GM13976 (cell line): ENCODE measurements around the gene FAM234B.

Experiments used
- DNase-seq: peaks from one replicate; pipeline ENCODE4 v3.0.0; 2012; ENCODE audit warnings: low spot score
- CTCF ChIP-seq: IDR thresholded peaks from 2 replicates; pipeline ENCODE4 v1.5.1; 2012; ENCODE audit warnings: borderline replicate concordance, mild to moderate bottlenecking; ENCODE audit not compliant: insufficient read depth; ENCODE audit errors: extremely low read depth, missing control alignments, control extremely low read depth
- in situ Hi-C: fragments of 300-500 bp; cut with MboI; formaldehyde crosslinking; loops from one replicate; pipeline ENCODE4 v1.12.0; 2022; ENCODE audit warnings: low sequenced_read_pairs, mixed read lengths, inconsistent platforms; ENCODE audit not compliant: unreplicated experiment

FAM234B gene

GRCh38 chr12:13038491-13039161 is 5.6 kb upstream of the FAM234B start:
- TF ChIP-seq CTCF, result no peak
- DNase-seq, result no peak
- in situ Hi-C loops, result no loop called here

GRCh38 chr12:13039328-13039956 is 4.7 kb upstream of the FAM234B start:
- DNase-seq, result no peak

GRCh38 chr12:13041224-13041623 is 3.0 kb upstream of the FAM234B start:
- TF ChIP-seq CTCF, result no peak
- no peak for DNase-seq
- in situ Hi-C loops, result no loop called here

More at GRCh38 chr12:13039328-13039956, 4.7 kb upstream of the FAM234B start:
- TF ChIP-seq CTCF, result no peak
- in situ Hi-C loops, result no loop called here

- TF ChIP-seq CTCF, result no peak
- no peak for DNase-seq
- in situ Hi-C loops, result no loop called here
Measured at GRCh38 chr12:13042666-13043230, 1.4 kb upstream of the FAM234B start.

GRCh38 chr12:13044906-13045299 is 722 bp downstream of the FAM234B start:
- no peak for TF ChIP-seq CTCF
- in situ Hi-C loops, result no loop called here
- DNase-seq, result no peak

- in situ Hi-C loops, result no loop called here
- no peak for TF ChIP-seq CTCF
- no peak for DNase-seq
Measured at GRCh38 chr12:13045816-13046215, 1.6 kb downstream of the FAM234B start.
